GM18498 (cell line): ENCODE results near the gene TPM4.

Source experiments
- ATAC-seq: cut with Tn5 transposase; IDR thresholded peaks from one replicate; pipeline ENCODE4 v1.9.1; 2021; ENCODE audit warnings: mild to moderate bottlenecking, moderate library complexity; ENCODE audit not compliant: unreplicated experiment

TPM4 gene

DNA sequence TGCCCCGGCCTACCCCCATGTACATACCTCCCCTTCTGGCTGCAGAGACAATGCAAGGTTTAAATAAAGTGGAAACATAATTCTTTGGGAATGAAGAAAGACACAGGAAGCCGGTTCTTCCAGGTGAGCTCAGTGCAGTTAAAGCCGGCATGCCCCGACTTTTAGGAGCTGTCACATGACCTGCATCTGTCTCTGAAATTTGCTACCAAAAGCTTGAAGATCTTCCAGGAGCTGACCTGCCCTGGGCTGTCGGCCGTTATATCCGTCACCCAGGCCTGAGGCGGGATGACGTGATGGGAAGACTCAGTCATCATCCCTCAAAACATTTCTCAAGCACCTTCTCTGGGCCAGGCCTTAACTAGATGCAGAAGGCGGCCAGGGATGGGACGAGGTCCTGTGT is 45.7 kb downstream of the TPM4 start:
- ATAC-seq: no peak

DNA sequence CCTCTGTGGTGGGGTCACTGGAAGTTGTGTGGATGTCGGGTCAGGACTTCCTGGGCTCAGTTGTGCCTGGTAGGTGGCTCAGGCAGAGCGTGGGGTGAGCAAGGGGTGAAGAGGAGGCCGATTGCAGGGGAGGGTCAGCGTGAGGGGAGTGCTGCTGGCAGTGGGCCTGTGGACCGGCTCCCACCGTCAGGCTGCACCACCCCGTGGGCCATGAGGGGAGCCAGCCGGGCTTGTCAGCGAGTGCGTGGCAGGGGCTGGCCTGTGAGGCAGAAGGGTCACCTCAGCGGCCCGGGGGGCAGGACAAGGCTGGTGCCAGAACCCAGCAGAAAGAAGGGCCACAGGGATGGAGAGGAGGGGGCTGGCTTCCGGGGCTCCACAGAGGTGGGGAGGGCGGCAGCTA is 48.7 kb downstream of the TPM4 start:
- no peak for ATAC-seq

DNA sequence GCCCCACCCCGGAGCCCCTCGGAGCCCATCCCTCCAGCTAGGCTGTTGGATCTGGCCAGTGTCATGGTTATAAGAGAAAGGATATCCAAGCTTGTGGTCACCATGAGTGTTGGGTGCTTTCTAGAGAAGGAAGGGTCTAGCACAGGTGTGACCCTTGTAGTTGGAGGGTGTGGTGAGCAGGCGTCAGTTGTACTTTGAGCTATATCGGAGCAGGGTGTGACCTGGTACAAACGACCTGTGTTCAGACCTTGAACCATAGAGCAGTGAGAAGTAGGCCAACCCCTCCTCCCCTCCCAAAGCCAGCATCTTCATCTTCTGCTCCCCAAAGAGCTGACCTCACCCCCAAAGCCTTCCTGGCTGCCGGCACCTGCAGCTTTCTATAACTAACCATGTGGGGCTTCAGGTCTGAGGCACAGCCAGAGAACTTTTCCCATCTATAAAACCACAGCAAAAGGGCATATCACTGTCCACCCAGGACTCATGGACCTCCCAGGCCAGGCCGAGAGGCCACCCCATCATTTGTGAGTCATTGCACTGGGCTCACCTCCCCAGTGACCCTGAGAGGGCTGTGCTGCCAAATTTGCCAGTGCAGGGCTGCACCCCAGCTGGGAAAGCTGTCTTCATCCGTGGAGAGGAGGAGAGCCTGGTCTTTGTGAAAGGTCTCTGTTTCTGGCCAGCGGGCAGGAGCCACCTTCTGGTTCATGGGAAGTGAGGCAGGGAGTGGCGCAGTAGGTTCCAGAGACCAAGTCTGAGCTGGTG is 49.6 kb downstream of the TPM4 start:
- no peak for ATAC-seq

DNA sequence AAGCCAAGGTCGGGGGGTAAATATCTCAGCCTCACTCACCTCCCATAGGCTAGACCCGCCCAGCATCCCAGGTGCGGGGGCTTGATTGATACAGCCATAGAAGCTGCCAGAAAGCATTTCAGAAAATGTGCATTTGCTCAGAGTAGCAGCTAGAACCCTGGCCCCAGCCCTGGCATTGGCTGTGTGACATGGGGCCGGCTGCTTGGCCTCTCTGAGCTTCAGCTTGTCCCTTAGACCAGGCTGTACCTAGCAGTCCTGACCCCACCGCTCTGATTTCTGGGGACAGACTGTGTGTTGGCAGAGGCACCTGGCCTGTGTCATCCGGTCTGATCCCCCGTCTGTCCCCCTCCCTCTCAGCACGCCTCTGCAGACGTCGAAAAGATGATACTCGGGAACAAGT is 50.8 kb downstream of the TPM4 start:
- ATAC-seq: no peak

DNA sequence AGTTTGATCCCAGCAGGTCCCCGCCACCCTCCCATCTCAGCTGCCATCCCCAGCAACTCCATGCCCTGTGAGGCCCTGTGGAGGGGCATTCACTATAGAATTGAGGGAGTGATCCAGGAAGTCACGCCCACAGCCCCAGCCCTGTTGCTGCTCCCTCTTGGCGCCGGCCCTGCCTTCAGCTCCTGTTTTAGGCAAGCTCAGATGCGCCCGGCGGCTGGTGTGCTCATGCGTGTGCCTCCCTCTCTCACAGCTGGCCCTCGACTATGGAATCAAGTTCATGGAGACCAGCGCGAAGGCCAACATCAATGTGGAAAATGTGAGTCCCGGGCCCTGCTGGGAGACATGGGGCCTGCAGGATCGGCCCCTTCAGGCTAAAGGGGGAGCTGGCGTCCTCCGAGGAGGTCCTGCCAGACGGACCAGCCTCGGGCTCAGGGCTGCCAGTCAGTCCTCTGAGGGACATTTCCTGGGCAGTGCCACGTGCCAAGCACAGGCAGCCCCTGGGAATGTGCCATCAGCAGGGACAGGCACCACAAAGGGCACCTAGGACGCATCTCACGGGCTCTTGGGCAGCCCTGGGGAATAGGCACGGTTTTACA is 51.6 kb downstream of the TPM4 start:
- no peak for ATAC-seq

DNA sequence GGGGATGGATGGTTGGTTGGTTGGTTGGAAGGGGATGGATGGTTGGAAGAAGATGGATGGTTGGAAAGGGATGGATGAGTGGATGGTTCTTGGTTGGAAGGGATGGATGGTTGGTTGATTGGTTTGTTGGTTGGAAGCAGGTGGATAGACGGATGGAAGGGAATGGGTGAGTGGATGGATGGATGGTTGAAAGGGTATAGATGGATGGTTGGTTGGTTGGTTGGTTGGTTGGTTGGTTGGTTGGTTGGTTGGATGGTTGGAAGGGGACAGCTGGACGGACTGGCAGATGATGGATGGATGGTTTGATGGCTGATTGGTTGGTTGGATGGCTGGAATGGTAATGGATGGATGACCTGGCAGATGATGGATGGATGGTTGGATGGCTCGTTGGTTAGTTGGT is 55.4 kb downstream of the TPM4 start:
- ATAC-seq: no peak

DNA sequence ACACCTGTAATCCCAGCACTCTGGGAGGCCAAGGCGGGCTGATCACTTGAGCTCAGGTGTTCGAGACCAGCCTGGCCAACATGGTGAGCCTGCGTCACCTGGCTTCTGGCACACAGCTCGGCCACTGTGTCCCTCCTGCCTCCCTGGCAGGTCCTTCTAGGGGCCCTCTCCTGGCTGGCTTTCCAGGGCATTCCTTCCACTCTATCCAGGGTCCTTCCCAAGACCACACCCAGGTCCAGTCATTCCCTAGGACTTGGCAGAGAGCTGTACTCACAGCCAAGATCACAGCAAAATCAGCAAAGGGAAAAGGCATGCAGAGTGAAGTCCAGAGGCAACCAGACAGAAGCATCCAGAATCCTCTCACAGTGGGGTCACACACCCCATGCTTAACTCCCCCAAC is 57.5 kb downstream of the TPM4 start:
- no peak for ATAC-seq

DNA sequence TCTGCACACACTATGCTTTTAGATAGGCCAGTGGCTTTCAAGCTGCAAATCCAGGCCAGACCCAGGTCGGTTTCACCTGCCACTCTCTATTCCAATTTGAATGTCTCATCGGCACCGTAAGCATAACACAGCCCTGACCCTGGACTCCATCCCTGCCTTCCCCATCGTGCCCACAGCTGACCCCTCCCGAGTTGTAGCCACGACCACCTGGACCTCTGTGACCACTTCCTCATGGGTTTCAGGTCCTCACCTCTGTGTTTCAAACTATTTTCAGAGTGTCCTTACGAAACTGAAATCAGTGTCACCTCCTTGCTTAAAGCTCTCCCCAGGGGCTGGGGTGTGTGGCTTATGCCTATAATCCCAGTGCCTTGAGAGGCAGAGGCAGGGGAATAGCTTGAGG is 58.2 kb downstream of the TPM4 start:
- ATAC-seq: peak; percentile 64

DNA sequence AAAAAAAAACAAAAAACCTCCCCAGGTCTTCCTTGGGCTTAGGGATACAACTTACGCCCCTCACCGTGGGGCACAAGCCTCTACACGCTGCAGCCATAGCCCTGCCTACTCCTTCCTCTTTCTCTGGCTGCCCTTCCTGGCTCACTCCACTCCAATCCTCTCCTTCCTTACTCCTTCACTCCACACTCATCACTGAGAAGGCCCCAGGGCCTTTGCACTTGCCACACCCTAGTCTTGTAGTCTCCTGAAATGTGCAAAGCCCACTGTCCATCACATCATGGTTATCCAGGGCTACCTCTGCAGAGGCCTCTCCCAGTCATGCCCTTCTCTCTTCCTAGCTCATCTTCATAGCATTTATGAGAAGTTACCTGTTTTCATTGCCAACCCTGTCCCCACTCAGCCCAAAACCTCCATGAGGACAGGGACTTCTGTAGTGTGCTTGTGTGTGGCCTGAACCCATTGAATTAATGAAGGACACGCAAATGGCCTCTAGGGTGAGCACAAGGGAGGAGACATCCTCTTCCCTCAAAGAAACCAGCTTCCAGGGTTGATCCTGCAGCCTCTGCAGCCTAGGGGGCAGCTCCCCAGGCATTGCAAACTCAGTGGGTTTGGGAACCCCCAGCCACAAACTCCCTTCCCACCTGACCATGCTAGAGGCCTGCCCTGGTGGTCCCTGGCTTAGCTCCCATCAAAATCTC is 59.3 kb downstream of the TPM4 start:
- no peak for ATAC-seq

DNA sequence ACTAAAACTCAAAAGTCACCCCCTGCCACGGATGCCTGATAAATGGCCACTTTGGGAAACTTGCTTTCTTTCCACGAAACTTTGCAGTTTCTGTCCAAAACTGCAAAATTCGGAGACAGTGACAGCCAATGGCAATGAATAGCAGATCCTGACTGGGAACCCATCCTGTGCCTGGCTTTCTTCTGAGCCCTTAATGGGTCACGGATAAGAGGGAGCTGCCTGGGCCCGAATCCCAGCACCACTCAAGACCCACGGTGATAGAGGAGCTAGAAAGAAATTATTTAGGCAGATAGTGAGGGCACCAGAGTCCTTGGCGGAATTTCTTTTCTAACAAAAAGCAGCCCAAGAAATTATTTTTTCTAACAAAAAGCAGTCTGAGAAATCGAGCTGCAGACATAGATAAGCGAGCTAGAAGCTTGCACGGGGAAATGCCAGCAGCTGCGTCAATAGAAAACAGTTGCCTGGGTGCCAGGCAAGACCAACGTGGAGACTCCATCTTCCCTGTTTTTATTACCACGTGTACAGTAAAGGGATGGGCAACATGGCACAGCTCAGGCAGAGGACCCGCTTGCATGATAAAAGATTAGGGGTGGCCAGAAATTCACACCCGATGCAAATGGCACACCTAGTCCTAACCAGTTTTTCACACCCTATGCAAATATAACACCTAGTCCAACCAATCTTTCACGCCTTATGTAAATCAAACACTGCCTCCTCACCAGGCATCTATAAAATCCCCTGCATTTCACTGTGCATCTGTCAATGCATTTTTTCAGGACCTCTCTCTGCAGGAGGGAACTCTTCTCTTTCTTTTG is 60.1 kb downstream of the TPM4 start:
- ATAC-seq: no peak

DNA sequence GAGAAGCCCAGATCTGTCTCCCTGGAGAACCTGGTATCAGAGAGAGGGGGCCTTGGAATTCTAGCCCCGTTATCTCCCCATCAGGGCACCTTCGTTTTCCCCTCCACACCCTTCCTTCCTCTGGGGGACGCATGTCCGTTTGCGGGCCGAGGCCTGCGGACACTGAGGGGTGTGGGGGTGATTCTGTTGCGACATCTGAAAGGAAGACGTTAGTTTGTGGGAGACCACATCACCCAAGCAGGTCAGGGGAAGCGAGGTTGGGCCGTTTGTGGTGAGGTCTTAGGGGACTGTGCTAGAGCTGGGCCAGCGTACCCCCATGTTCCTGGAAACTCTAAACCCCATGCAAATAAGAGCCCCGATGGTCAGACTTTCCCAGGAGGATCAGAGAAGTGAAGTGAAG is 63.5 kb downstream of the TPM4 start:
- ATAC-seq: no peak

DNA sequence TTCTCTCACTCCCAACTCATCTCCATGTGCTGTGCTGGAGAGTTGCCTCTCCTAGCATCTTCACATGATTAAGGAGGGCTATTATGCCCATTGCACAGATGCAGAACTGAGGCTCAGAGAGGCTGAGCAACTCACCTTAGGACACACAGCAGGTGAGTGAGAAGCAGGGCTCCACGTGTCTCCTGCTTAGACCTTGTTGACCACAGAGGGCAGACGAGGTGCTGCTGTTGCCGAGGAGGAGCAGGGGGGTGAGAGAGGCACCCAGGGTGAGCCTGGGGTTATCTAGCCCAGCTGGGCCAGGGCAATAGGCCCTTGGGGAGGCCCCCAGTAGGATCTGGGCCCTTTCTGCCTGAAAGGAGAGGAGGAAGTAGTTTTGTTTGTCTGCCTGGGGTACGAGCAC is 64.7 kb downstream of the TPM4 start:
- ATAC-seq: no peak

DNA sequence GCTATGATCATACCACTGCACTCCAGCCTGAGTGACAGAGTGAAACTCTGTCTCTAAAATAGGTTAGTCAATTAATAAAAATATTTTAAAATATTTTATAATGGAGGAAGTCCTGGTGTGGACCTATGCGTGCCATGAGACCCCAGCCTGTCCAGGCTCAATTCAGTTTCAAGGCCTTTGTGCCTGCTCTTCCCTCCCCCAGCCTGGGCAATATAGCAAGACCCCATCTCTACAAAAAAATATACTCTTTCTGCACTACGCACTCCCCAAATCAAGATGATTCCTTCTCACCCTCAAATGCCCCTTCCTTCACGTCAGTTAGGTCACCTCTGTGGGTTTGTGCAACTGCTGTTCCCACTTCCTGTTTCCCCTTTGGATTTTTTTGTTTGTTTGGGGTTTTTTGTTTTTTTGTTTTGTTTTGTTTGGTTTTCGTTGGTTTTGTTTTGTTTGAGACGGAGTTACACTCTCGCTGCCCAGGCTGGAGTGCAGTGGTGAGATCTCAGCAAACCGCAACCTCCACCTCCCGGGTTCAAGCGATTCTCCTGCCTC is 65.8 kb downstream of the TPM4 start:
- ATAC-seq: no peak

DNA sequence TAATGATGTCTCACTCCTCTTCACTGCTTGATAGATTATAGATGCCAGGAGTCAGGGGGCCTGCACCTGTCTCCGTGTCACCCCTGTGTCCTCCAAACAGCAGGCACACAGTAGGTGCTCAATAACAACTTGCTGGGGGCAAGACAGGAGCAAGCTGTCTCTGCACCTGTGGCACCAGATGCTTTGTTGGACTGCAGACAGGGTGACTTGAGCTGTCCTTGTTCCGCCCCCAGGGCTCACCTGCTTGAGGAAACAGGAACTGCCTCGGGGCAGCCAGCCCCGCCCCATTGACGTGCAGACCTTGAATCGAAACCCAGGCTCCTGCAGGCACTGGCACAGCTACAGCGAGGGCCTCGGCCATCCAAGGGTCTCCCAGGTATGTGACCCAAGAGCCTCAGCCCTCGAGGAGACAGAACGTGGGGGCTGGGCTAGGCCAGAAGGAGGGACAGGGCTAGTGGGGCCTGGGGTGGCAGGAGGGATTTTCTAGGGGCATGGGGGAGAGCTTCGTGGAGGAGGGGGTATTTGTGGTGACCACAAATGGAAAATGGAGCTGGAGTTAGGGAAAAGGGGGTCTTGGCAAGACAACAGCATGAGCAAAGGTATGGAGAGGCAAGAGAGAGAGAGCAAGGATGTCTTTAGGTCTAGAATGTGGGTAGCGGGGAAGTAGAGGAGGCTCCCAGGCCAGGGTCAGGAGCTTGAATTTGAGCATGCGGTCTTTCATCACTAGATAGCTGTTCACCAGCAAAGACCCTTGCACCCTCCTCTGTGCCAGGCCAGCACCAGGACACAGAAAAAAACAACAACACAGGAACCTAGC is 67.3 kb downstream of the TPM4 start, which contains the start of gene HSH2D:
HSH2D (plus strand) TSS at position 287 of the 817 bp plus-strand sequence. CDS start 5,066 bp downstream, outside the sequence.
- peak; percentile 64 for ATAC-seq

DNA sequence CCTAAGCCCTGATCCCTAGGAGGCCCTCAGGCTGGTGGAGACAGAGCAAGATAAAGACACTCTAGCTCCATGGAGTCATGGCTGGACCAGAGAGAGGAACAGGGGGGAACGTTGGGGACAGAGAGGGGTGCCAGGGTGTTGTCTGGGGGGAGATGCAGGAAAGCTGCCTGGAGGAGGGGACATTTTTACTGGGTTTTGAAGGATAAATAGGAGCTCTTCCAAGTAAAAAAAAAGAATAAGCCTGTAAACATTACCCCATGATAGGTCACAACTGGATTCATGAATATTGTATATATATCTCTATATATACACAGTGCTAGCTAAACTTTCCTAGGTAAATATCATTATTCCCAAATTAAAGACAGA is 67.9 kb downstream of the TPM4 start:
- ATAC-seq: no peak

DNA sequence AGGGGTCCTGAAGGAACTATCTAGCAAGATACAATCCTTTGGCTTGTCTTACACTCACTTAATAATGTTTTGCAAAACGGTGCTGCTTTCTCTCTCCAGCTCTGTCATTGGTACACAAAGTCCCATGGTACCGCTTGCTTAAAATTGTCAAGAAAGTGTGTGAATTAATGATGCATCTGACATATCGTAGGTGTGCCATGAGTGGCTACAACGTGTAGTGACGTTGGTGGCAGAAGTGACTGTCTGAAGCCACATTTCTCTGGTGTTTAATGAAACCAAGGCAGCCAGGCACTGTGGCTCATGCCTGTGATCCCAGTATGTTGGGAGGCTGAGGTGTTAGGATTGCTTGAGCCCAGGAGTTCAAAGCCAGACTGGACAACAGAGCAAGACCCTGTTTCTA is 69.8 kb downstream of the TPM4 start:
- no peak for ATAC-seq

DNA sequence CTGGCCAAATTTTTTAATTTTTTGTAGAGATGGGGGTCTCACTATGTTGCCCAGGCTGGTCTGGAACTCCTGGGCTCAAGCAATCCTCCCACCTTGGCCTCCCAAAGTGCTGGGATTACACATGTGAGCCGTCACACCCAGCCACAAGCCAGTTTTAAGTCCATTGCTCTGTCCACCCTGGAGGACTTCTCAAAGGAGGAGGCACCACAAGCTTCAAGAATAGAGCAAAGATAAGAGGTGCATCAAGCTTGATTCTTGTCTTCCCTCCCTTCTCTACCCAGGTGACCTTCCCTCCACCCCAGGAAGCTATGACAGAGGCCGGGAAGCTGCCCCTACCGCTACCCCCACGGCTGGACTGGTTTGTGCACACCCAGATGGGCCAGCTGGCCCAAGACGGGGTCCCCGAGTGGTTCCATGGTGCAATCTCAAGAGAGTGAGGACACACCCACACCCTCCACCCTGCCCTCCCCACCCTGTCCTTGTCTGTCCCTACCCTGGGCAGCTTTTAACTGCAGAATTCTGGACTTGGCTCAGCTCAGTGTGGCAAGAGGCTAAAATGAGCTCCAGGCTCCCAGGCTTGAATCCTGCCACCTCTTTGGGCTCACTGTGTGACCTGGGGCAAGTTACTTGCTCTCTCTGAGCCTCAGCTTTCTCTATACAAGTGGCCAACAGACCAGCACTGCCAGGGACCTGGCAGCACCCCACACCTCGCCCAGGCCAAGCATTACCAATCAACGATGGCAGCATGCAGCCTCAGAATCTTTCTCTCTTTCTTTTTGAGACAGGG is 72.3 kb downstream of the TPM4 start:
- no peak for ATAC-seq
